GM06990 (cell line): ENCODE results near the gene CCDC159.
"Not testable (repeated sequence)": the region's sequence is repeated elsewhere in the genome, so short reads cannot be mapped to it uniquely, and the experiment has no call there.

ENCODE experiments used
- DNase-seq: peaks from one replicate; pipeline ENCODE4 v3.0.0-alpha.2; 2011; ENCODE audit not compliant: insufficient read length; ENCODE audit errors: extremely low read depth
- H3K27me3 ChIP-seq: replicated peaks from 2 replicates; pipeline ENCODE4 v1.6.0; 2011; ENCODE audit warnings: low read length; ENCODE audit not compliant: control insufficient read depth, insufficient read depth
- H3K36me3 ChIP-seq: 2 replicates; pipeline ENCODE4 v1.5.1; 2011; ENCODE audit warnings: low read length; ENCODE audit not compliant: control insufficient read depth, insufficient read depth
- H3K4me3 ChIP-seq: replicated peaks from 2 replicates; pipeline ENCODE4 v1.5.1; 2011; ENCODE audit warnings: low read depth, mild to moderate bottlenecking, control low read depth, low read length
- TF ChIP-seq, protein P1 (sequence below): IDR thresholded peaks from 2 replicates; pipeline ENCODE4 v1.5.1; 2011; ENCODE audit warnings: low read length, control low read depth, mild to moderate bottlenecking, inconsistent platforms; ENCODE audit not compliant: insufficient read depth, poor library complexity, severe bottlenecking

Gene CCDC159, protein sequence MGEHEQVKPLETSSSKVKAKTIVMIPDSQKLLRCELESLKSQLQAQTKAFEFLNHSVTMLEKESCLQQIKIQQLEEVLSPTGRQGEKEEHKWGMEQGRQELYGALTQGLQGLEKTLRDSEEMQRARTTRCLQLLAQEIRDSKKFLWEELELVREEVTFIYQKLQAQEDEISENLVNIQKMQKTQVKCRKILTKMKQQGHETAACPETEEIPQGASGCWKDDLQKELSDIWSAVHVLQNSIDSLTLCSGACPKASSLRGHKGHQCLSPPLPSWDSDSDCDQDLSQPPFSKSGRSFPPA

DNA sequence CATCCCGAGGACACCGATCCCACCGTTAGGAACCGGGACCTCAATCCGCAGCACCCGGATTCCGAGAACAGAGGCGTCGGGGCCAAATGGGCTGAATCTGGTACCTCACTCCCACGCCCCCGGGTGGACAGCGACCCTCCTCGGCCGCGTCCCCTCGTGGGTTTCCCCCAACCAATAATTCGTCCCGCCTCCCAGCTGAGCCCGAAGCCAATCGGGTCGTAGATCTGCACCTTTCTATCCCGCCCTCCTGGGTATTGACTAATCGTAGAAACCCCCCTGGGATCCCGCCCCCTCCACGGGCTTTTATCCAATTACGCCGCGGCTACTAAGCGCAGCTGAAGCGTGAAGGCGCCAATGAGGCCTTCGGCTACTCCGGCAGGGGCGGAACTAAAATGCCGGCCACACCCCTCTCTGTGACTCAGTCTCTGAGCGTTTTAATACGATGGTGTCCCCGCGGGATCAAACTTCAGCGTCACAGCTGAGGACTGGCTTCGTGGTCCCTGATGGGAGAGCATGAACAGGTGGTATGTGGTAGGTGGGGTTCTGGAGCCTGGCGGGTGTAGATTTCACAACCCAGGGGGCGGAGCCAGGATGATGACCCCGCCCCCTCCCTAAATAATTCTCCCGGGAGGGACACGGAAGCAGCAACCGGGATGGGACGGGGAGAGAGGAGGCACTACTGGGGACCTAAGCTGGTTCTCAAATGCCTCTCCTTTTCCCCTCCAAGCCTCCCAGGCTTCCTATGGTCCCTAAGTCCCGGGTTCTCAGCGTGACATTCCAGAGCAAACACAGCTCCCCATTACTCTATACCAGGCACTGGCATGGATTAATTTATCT lies at the start of gene CCDC159, which contains the start of gene TMEM205:
CCDC159 (plus strand) TSS at position 416 of the 837 bp plus-strand sequence; CDS start at position 504, 88 bp downstream.
TMEM205 (minus strand) TSS at position 165 of the 837 bp plus-strand sequence. CDS start 649 bp downstream, outside the sequence.
- peak; percentile 92 for DNase-seq
- Histone ChIP-seq H3K36me3 (peaks cover 3% of the 10 kb centered on the region), H3K27me3 (no peaks in the 10 kb centered on the region), H3K4me3 (peak within 1 kb of the TSS; percentile 88)
- TF ChIP-seq, protein P1, sequence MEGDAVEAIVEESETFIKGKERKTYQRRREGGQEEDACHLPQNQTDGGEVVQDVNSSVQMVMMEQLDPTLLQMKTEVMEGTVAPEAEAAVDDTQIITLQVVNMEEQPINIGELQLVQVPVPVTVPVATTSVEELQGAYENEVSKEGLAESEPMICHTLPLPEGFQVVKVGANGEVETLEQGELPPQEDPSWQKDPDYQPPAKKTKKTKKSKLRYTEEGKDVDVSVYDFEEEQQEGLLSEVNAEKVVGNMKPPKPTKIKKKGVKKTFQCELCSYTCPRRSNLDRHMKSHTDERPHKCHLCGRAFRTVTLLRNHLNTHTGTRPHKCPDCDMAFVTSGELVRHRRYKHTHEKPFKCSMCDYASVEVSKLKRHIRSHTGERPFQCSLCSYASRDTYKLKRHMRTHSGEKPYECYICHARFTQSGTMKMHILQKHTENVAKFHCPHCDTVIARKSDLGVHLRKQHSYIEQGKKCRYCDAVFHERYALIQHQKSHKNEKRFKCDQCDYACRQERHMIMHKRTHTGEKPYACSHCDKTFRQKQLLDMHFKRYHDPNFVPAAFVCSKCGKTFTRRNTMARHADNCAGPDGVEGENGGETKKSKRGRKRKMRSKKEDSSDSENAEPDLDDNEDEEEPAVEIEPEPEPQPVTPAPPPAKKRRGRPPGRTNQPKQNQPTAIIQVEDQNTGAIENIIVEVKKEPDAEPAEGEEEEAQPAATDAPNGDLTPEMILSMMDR, result peak; percentile 33

DNA sequence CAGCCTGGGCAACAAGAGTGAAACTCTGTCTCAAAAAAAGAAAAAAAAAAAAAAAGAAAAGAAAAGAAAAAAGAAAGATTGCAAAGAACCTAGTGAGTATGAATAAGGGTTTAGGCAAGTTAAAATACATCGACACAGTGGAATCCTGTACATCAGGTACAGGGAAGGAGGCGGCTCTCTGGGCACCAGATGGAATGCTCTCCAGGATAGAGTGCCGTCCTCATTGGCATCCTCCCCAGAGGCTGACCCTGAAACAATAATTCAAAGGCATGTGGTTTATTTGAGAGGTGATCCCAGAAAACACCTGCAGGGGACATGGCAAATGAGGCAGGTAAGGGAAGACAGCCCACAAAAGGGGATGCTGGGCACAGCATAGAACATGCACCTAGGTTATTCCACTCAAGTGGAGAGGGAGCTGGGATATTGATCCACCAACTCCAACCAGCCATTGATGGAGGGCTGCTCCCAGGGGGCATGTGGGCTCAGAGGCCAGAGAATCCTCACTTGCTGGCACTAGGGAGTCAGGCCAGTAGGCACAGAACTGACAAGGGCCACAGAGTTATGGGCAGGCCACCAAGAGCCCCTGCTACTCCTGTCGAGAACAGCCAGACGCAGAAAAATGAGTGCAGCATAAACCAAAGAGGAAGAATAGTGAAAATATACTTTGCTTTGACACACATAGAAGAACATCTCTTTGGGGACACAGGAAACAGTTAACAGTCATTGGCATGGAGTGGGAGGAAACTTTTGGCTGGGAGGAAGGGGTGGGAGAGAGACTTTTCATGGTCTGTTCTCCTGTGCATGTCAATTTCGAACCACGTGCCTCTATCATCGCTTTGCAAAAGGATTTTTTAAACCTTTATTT lies 46.1 kb upstream of the CCDC159 start:
- Histone ChIP-seq H3K27me3 (no peaks in the 10 kb centered on the region), H3K36me3 (no peaks in the 10 kb centered on the region), H3K4me3 (no peak overlapping the region)
- TF ChIP-seq, protein P1, result no peak
- DNase-seq, result no peak

DNA sequence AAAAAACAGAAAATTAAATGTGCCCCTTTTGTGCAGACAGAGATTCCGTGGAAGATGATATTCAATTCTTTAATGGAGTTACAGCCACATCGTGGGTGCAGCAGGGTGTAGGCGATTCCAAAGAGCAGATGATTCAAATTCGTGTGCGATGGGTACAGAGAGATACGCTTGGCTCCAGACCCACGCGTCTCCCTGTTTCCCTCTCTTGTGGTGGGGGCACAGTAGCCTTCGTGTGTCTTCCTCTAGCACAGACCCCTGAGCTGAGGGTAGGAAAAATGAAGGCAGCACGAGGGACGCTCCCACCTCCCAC lies 45.6 kb upstream of the CCDC159 start:
- DNase-seq, result no peak
- H3K36me3 ChIP-seq, result no peaks in the 10 kb centered on the region
- H3K4me3 ChIP-seq, result no peak overlapping the region
- H3K27me3 ChIP-seq, result no peaks in the 10 kb centered on the region
- TF ChIP-seq, protein P1, result no peak

DNA sequence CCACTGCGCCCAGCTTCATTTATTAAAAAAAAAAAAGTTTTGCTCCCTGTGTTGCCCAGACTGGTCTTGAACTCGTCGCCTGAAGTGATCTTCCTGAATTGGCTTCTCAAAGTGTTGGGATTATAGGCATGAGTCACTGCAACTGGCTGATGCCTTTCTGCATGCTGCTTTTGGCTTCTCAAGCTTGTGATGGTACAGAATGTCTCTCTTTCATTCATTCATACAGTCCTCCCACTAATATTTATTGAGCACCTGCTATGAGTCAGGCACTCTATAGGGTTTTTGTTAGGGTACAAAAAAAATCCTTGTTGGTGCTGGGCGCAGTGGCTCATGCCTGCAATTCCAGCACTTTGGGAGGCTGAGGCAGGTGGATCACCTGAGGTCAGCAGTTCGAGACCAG lies 41.4 kb upstream of the CCDC159 start:
- no peak for DNase-seq
- no peaks in the 10 kb centered on the region for H3K36me3 ChIP-seq
- no peaks in the 10 kb centered on the region for H3K27me3 ChIP-seq
- no peak overlapping the region for H3K4me3 ChIP-seq
- TF ChIP-seq, protein P1, result no peak

DNA sequence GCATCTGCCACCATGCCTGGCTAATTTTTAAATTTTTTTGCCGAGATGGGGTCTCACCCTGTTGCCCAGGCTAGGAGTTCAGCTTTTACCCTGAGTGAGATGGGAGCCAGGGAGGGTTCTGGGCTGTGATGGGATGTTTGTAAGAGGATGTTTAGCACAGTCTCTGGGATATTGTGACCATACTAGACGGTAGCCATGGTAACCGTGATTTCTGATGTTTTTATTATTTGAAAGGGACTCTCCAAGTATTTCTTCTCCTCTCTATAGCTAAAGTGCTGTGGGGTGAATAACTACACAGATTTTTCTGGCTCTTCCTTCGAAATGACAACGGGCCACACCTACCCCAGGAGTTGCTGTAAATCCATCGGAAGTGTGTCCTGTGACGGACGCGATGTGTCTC lies 40.0 kb upstream of the CCDC159 start:
- DNase-seq, result no peak
- Histone ChIP-seq H3K4me3 (no peak overlapping the region), H3K36me3 (no peaks in the 10 kb centered on the region), H3K27me3 (no peaks in the 10 kb centered on the region)
- TF ChIP-seq, protein P1, result no peak

DNA sequence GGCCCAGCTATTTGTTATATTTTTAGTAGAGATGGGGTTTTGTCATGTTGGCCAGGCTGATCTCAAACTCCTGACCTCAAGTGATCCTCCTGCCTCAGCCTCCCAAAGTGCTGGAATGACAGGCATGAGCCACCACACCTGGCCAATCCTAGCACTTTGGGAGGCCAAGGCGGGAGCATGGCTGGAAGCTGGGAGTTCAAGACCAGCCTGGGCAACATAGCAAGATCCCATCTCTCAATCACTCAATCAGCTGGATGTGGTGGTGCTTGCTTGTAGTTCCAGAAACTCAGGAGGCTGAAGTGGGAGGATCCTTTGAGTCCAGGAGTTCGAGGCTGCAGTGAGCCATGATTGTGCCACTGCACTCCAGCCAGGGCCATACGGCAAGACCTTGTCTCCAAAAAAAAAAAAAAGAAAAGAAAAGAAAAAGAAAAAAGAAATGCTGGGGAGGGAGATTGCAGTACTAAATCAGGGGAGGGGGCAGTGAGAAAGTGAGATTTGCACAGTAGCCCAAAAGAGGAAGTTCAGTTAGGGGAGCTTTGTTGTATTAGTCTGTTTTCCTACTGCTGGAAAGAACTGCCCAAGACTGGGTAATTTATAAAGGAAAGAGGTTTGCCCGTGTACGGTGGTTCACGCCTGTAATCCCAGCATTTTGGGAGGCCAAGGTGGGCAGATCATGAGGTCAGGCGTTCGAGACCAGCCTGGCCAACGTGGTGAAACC lies 25.9 kb upstream of the CCDC159 start:
- not testable (repeated sequence) for H3K36me3 ChIP-seq, H3K27me3 ChIP-seq, DNase-seq, H3K4me3 ChIP-seq
